OCI-LY1 (cell line): ENCODE measurements around the gene CEBPB.

ENCODE experiments used
- H2AFZ ChIP-seq: fragments of 200-600 bp; sonication (generic), shearing (Covaris generic); 2 replicates; pipeline ENCODE4 v1.6.0; 2014; ENCODE audit warnings: antibody characterized with exemption, mild to moderate bottlenecking, low read length
- H3F3A ChIP-seq: fragments of 200-600 bp; sonication (generic), shearing (Covaris generic); 2 replicates; pipeline ENCODE4 v1.6.0; 2014; ENCODE audit warnings: mild to moderate bottlenecking, antibody characterized with exemption, low read length, moderate library complexity; ENCODE audit not compliant: insufficient read depth
- H3K27ac ChIP-seq: fragments of 200-600 bp; sonication (generic); 2 replicates; pipeline ENCODE4 v1.5.1; 2014; ENCODE audit warnings: low read length, mixed run types, mild to moderate bottlenecking, low read depth; ENCODE audit not compliant: poor library complexity, severe bottlenecking
- H3K27me3 ChIP-seq: fragments of 200-600 bp; sonication (generic); 2 replicates; pipeline ENCODE4 v1.6.0; 2014; ENCODE audit warnings: antibody characterized with exemption, mild to moderate bottlenecking, low read length, moderate library complexity; ENCODE audit not compliant: insufficient read depth
- H3K36me3 ChIP-seq: fragments of 200-600 bp; sonication (generic); 2 replicates; pipeline ENCODE4 v1.6.1; 2014; ENCODE audit warnings: mild to moderate bottlenecking, antibody characterized with exemption, low read length, moderate library complexity, mixed read lengths; ENCODE audit not compliant: insufficient read depth
- H3K4me1 ChIP-seq: fragments of 200-600 bp; sonication (generic); 2 replicates; pipeline ENCODE4 v1.5.1; 2014; ENCODE audit warnings: mild to moderate bottlenecking, low read length, moderate library complexity; ENCODE audit not compliant: insufficient read depth, severe bottlenecking
- H3K4me2 ChIP-seq: fragments of 200-600 bp; sonication (generic), shearing (Covaris generic); 2 replicates; pipeline ENCODE4 v1.6.1; 2014; ENCODE audit warnings: low read length
- H3K4me3 ChIP-seq: fragments of 200-600 bp; sonication (generic); 2 replicates; pipeline ENCODE4 v1.5.1; 2014; ENCODE audit warnings: low read length, low read depth, mild to moderate bottlenecking, mixed read lengths; ENCODE audit not compliant: poor library complexity, severe bottlenecking
- H3K79me2 ChIP-seq: fragments of 200-600 bp; shearing (Covaris generic); 2 replicates; pipeline ENCODE4 v1.6.1; 2016; ENCODE audit warnings: mixed run types, low read length, mixed read lengths; ENCODE audit not compliant: insufficient read depth
- H3K9ac ChIP-seq: fragments of 200-600 bp; sonication (generic), shearing (Covaris generic); 2 replicates; pipeline ENCODE4 v1.6.1; 2014; ENCODE audit warnings: mild to moderate bottlenecking, low read length, mixed read lengths
- H3K9me2 ChIP-seq: fragments of 200-600 bp; sonication (generic), shearing (Covaris generic); 2 replicates; pipeline ENCODE4 v1.6.1; 2014; ENCODE audit warnings: low read depth, mild to moderate bottlenecking, low read length, mixed read lengths
- H3K9me3 ChIP-seq: fragments of 200-600 bp; shearing (Covaris generic); 2 replicates; pipeline ENCODE4 v1.6.1; 2014; ENCODE audit warnings: low read length, mixed read lengths
- H4K20me1 ChIP-seq: fragments of 200-600 bp; sonication (generic), shearing (Covaris generic); 2 replicates; pipeline ENCODE4 v1.6.0; 2016; ENCODE audit warnings: mild to moderate bottlenecking, low read length; ENCODE audit not compliant: insufficient read depth
- EZH2 ChIP-seq: fragments of 200-600 bp; sonication (generic), shearing (Covaris generic); IDR thresholded peaks from 2 replicates; pipeline ENCODE4 v1.8.0; 2017; ENCODE audit warnings: borderline replicate concordance, mixed run types, mild to moderate bottlenecking, antibody characterized with exemption, low read length, moderate library complexity, mixed read lengths
- TF ChIP-seq, protein P1 (sequence below): fragments of 200-600 bp; sonication (generic), shearing (Covaris generic); IDR thresholded peaks from 2 replicates; pipeline ENCODE4 v1.5.1; 2017; ENCODE audit warnings: mild to moderate bottlenecking, antibody characterized with exemption, low read length, moderate library complexity, mixed read lengths

CEBPB gene

DNA sequence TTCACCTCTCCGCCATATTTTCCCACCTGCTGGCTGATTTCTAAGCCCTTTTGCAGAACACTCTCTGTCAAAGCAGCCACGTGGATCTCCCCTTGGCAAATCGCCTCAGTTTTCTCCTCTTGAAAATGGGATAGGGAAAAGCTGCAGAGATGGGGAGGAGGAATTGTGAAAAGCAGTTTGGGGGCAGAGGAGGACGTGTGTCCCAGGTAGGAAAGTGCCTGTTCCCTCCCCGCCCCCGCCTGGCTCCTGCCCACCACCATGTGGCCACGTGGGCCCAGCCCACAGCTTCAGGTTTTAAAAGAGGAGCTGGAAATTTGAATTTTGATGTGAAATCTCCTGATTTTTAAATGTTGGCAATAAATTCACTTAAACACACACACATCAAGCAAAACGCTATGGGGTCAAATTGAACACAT, 3.6 kb upstream of the CEBPB start:
- Histone ChIP-seq H3K36me3 (no peaks in the 10 kb centered on the region), H3F3A (no peaks in the 10 kb centered on the region), H2AFZ (no peak overlapping the region), H3K4me3 (no peak overlapping the region), H3K79me2 (no peaks in the 10 kb centered on the region), H3K27me3 (peaks cover 4% of the 10 kb centered on the region; the same call in 1 of the 2 replicates), H4K20me1 (no peaks in the 10 kb centered on the region), H3K4me1 (peaks cover 14% of the 10 kb centered on the region), H3K9me3 (no peaks in the 10 kb centered on the region), H3K4me2 (no peak overlapping the region), H3K9me2 (no peaks in the 10 kb centered on the region), H3K27ac (no peak overlapping the region), H3K9ac (no peak overlapping the region)
- no peak for TF ChIP-seq EZH2
- TF ChIP-seq, protein P1, sequence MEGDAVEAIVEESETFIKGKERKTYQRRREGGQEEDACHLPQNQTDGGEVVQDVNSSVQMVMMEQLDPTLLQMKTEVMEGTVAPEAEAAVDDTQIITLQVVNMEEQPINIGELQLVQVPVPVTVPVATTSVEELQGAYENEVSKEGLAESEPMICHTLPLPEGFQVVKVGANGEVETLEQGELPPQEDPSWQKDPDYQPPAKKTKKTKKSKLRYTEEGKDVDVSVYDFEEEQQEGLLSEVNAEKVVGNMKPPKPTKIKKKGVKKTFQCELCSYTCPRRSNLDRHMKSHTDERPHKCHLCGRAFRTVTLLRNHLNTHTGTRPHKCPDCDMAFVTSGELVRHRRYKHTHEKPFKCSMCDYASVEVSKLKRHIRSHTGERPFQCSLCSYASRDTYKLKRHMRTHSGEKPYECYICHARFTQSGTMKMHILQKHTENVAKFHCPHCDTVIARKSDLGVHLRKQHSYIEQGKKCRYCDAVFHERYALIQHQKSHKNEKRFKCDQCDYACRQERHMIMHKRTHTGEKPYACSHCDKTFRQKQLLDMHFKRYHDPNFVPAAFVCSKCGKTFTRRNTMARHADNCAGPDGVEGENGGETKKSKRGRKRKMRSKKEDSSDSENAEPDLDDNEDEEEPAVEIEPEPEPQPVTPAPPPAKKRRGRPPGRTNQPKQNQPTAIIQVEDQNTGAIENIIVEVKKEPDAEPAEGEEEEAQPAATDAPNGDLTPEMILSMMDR: no peak

DNA sequence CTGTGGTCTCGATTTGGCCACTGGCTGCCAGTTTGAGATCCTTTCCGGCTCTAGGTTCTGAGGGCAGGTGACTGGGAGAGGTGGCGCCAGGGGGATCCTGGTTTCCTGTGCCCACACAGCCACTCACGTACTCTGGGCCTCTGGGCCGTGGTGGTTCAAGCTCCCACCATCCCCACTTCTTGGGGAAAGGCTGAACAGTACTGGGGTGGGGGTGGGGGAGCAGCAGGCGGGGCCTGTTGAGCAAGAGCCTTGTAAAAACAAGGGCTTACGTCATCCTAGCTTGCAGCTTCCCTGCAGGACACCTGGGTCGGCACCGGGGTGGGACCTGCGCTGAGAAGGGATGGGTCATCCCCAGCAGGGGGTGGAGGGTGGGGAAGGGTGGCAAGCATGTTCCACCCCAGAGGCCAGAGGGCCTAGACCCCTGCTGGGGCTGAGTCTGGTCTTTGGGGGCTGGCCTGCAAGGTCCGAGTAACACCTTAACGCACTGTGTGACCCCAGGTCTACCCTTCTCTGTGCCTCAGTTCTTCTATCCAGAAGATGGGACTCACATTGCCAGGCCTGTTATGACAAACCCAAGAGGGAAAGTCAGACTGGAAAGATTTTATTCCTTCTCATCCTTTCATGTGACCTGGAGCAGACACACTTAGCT, 3.1 kb upstream of the CEBPB start:
- H3K27ac ChIP-seq: no peak overlapping the region
- H4K20me1 ChIP-seq: no peaks in the 10 kb centered on the region
- H3K4me1 ChIP-seq: peaks cover 18% of the 10 kb centered on the region
- H3K27me3 ChIP-seq: peaks cover 4% of the 10 kb centered on the region; the same call in 1 of the 2 replicates
- no peak overlapping the region for H3K9ac ChIP-seq
- no peaks in the 10 kb centered on the region for H3K79me2 ChIP-seq
- no peak for TF ChIP-seq EZH2
- TF ChIP-seq, protein P1: no peak
- H3K4me2 ChIP-seq: no peak overlapping the region
- no peaks in the 10 kb centered on the region for H3F3A ChIP-seq
- H3K36me3 ChIP-seq: no peaks in the 10 kb centered on the region
- no peak overlapping the region for H3K4me3 ChIP-seq
- no peaks in the 10 kb centered on the region for H3K9me3 ChIP-seq
- H2AFZ ChIP-seq: no peak overlapping the region
- H3K9me2 ChIP-seq: no peaks in the 10 kb centered on the region

DNA sequence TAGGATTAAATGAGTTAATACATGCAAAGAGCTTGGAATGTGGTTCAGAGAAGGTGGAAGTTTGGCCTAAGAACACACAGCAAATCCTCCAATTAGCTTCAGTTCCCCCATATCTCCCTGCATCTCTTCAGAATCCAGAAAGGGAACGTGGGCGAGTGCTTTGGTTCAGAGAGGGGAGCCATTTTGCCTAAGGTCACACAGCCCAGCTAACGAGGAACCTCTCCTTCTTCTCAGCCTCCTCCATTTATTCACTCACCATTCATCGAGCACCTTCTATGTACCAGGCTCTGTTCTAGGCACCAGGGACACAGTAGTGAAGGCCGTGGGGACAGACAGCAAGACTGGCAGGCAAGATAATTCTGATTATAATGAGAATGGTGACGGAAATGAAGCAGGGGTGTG, 2.3 kb upstream of the CEBPB start:
- H3K4me2 ChIP-seq: no peak overlapping the region
- no peaks in the 10 kb centered on the region for H3K79me2 ChIP-seq
- peaks cover 25% of the 10 kb centered on the region for H3K4me1 ChIP-seq
- H4K20me1 ChIP-seq: no peaks in the 10 kb centered on the region
- H3K27ac ChIP-seq: no peak overlapping the region
- H3K4me3 ChIP-seq: no peak overlapping the region
- TF ChIP-seq, protein P1: no peak
- no peak for TF ChIP-seq EZH2
- no peaks in the 10 kb centered on the region for H3K9me2 ChIP-seq
- H2AFZ ChIP-seq: no peak overlapping the region
- no peak overlapping the region for H3K9ac ChIP-seq
- peaks cover 4% of the 10 kb centered on the region; the same call in 1 of the 2 replicates for H3K27me3 ChIP-seq
- H3F3A ChIP-seq: no peaks in the 10 kb centered on the region
- H3K9me3 ChIP-seq: no peaks in the 10 kb centered on the region
- peaks cover 2% of the 10 kb centered on the region; the same call in 1 of the 2 replicates for H3K36me3 ChIP-seq
